Right hindlimb (tissue), 1 donor: ENCODE data around the gene CORO1C.

ENCODE experiments used
- DNase-seq: peaks from one replicate; pipeline ENCODE4 v3.0.0-alpha.2; 2018

Gene CORO1C

DNA sequence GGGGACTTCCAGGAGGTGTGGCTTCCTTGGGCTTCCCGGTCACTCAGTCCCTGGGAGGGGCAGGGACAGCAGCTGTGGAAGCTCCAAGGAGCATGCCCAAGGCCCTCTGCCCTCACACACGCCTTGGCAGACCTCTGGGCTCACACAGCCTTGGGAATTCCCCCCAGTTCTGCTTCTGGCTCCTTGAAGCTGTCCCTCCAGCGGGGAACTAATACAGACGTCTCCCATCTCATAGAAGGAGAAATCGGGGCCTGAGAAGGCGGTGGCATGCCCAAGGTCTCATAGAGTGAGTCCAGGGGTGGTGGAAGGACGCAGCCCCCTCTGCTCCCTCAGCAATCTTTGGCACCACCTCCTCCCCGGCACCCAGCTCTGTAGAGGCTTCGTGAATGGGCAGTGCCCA lies 117.8 kb downstream of the CORO1C start:
- DNase-seq, result no peak

DNA sequence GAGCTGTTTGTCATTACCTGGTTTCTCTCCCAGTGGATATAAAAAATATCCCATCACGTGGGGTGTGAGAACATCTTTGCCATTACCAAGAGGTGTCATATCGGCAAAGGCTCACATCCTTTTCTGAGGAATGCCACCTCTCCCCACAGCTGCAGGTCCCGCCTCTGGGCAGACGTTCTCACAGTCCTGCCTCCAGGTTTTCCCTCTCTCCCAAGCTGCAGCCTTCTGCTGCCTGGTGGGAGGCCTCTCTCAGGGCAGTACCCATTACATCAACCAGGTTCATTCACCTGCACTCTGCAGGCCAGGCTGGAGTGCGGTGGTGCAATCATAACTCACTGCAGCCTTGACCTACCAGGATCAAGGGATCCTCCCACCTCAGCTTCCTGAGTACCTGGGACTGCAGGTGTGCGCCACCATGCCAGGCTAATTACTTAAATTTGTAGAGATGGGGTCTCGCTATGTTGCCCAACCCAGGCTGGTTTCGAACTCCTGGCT lies 118.5 kb downstream of the CORO1C start:
- DNase-seq, result no peak

DNA sequence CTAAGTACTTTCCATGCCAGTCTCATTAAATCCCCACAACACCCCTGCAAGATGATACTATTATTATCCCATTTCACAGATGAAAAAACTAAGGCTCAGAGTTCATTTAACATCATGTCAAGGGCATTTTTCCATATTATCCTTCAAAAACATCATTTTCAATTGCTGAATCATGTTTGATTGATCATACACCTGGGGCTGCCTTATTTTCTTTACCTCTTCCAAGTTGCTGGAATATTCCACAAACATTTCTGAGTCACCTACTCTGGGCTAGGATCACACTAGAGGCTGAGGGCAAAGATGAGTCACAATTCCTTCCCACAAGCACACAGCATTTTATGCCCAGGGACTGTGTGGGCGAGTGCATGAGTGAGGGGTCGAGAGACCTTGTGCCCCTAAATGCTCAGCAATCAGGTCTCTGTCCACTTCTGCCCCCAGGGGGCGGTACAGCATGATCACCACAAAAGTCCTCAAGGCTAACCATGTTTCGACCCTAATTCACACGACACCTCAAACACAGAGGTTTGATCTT lies 119.4 kb downstream of the CORO1C start:
- DNase-seq, result no peak

DNA sequence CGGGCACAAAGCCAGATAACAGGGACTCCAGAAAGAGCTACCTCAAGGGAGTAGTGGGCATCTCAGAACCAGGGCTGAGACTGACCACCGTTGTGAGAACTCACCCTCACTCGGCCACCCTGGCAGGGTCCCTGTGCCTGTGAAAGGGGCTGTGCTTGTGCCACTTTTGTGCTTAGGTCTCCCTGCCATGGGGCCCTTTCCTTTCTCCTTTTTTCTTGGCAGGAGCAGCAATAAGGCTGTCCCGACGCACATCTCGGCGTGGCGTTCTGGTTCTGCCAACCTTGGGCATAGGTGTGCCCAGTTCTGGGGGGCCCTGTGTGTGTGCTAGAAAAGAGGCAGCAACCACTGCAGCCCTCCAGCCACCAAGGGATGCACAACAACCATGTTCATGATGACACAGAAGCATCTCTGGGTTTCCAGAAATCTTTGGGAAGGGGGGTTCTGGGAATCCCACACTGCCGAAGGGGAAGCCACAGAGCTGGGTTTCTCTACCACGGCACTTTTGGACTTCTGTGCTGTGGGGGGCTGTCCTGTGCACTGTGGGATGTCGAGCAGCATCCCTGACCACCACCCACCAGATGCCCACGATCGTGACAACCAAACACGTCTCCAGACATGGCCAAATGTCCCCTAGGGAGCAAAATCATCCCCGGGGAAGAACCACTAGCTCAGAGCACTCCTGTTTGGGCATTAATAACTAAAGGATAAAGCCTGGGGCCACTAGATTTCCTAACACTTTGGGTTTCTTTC lies 120.3 kb downstream of the CORO1C start:
- DNase-seq, result no peak

DNA sequence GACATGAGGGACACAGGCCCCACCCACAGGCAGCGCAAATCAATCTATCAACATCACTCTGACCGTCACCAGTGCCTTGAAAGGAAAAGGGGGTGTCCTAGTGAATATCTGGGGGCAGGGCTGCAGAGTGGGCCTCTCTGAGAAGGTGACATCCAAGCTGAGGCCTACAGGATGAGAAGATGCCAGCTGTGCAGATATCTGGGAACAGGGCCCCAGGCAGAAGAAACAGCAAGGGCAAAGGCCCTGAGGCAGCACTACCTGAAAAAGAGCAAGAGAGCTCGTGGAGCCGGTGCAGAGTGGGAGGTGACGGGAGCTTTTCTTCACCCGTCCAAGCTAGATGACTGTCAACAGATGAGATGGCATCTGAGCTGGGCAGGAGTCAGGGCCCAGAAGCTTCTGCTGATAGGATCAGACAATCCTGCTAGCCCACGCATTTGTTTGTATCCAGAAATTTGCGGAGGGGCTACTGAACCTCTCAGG lies 120.9 kb downstream of the CORO1C start:
- DNase-seq, result no peak

DNA sequence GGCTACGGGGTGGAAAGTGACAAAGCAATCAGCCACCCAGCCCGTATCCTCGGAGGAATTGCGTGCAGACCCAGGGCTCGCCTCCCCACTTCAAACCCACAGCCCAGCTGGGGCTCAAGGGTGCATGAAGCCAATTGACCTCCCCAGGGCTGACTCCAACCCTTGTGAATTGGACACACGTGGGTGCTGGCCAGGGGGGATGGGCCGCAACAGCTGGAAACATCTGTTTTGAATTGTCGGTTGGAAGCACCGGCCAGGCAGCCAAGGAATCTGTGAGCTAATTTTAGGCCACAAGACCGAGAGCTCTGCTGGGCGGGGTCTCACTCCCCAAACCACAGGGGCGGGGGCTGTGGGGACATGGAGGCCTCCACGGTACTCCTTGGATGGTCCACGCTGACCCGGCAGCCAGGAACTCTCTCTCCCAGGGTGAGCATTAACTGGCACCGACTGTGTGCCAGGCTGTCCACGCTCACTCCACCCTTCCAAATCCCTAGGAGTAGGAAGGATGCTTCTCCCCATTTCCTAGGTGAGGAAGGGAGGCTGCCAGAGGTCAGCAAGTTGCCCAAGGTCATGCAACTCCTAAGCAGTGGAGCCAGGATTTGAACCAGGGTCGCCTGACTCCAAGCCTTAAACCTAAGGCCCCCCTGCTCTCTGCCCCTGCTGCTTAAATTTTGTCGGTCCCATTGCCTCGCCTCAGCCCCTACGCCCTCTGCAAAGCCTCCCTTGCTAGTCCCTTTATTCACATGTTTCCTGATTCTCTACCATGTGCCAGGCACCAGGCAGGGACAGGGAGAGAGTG lies 121.6 kb downstream of the CORO1C start:
- peak; percentile 95 for DNase-seq

DNA sequence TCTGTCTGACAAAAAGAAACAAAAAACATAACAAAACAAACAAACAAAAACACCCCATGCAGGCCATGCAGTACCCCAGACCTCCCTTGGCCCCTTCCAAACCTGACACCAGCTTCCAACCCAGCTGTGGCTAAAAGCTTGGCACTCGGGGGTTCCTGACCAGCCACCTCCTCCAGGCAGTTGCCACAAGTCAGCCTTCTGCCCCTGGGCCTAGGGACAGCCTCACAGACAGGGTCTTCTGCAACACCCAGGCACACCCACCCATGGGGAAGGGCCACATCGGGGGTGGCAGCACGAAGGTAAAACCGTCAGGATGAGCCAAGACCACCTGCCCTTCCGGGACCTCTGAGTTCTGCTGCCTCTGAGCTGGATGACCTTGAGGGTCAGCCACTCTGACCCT lies 122.7 kb downstream of the CORO1C start:
- DNase-seq, result no peak

DNA sequence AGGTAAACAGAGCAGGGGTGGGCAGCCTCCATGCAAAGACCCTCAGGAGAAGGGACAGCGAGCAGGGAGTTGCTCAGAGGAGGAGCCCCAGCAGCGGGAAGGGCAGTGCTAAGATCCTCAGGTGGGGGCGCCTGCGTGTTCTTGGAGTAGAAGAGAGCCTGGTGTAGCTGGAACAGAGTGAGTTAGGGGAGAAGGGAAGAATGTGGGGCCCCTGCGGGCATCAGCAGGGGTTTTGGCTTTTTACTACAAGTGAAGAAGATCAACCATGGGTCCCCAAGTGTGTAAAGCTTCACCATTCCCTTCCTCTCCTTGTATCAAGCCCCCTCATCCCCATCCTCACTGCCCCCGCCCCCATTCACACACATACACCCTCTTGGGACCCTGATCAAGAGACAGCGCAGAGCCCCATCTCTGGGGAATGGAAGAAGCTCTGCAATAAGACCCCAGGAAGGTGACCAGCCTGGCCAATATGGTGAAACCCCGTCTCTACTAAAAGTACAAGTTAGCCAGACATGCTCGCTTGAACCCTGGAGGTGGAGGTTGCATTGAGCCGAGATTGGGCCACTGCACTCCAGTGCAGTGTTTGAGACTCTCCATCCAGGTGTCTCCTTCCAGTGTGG lies 123.2 kb downstream of the CORO1C start:
- DNase-seq, result no peak

DNA sequence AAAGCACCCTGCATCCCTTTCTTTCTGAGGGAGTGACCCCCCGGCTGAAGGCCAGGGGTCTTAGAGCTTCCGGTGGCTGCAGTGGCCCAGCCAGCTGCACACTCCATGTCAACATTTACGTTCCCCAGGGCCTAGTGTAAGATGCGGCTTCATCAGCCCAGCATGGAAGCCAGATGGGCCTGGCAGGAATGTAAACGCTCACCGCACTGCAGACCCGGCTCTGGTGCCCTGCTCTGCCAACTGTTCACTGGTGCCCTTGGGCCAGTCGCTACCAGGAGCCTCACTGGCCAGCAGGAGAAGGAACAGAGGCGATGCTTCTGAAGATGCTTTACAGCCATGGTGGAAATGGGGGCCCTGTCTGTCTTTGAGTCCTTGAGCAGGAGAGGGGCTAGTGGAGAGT lies 124.8 kb downstream of the CORO1C start:
- DNase-seq, result no peak

DNA sequence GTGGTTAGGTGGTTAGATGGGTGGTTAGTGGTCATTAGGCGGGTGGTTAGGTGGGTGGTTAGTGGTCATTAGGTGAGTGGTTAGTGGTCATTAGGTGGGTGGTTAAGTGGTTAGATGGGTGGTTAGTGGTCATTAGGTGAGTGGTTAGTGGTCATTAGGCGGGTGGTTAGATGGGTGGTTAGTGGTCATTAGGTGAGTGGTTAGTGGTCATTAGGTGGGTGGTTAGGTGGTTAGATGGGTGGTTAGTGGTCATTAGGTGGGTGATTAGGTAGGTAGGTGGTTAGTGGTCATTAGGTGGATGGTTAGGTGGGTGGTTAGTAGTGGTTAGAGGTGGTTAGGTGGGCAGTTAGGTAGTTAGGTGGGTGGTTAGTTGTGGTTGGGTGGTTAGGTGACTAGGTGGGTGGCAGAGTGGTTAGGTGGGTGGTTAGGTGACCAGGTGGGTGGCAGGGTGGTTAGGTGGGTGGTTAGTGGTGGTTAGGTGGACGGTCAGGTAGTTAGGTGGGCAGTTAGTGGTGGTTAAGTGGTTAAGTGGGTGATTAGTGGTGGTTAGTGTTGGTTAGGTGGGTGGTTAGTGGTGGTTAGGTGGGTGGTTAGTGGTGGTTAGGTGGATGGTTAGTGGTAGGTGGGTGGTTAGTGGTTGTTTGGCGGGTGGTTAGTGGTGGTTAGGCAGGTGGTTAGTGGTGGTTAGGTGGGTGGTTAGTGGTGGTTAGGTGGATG lies 125.5 kb downstream of the CORO1C start:
- no peak for DNase-seq

DNA sequence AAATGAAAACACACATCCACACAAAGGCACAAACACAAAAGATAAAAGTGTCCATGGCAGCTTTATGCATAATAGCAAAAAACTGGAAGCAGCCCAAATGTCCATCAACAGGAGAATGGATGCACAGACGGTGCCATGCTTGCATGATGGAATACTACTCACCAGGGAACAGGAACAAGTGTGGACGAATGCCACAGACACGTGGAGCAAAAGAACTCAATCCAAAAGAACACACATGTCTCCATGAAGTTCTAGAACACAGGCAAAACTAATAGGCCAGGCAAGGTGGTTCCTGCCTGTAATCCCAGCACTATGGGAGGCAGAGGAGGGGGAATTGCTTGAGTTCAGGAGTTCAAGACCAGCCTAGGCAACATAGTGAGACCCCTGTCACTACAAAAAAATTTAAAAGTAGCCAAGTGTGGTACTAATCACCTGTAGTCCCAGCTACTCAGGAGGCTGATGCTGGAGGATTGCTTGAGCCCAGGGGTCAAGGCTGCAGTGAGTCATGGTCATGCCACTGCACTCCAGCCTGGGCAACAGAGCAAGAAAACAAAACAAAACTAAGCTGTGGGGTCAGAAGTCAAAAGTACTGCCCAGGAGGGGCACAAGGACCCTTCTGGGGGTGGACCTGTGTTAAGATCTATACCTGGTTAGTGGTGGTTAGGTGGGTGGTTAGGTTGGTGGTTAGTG lies 126.2 kb downstream of the CORO1C start:
- no peak for DNase-seq

DNA sequence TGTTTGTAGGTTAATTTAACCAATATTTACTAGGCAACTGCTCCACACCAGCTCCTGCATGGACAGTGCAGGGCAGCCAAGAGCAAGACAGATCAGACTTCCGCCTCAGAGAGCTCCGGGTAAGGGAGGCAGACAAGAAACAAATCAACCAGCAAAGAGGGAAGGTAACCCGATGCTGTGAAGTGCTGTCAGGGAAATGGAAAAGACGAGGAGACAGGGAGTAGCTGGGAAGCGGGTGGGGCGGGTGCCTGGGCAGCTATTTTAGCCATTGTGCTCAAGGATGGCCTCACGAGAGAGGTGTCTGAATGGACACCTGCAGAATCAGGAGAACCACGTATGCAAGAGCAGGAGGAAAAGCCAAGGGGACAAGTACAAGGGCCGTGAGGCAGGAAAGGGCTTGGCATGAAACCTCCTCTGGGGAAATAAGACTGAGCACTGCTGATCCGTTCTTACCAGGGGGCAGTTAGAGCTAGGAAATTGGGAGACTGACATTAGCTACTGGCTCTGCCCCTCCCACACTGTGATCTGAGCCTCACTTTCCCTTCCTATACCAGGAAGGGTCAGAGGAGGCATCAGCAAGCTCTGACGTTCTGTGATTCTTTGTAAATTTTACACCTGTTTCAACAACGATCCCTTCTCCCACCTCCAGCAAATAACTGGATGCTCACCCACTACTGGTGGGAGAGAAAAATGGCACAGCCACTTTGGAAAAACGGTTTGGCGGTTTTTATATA lies 126.9 kb downstream of the CORO1C start:
- DNase-seq, result no peak

DNA sequence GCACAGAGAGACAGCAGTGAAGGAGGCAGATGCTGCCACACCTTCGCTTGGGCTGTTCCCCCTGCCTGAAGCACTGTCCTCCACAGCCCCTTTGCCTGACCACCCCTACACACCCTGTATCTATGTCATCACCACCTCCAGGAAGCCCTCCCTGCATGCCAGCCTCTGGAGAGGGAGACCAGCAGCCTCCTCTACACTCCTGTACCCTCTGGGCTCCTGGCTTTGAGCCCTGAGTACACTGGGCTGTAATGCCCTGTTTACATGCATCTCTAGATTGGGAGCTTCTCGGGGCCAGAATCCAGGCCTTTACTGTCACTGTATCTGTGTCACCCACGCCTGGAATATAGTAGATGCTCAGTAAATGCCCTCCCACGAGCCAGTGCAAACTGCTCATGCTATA lies 127.6 kb downstream of the CORO1C start:
- DNase-seq, result no peak

DNA sequence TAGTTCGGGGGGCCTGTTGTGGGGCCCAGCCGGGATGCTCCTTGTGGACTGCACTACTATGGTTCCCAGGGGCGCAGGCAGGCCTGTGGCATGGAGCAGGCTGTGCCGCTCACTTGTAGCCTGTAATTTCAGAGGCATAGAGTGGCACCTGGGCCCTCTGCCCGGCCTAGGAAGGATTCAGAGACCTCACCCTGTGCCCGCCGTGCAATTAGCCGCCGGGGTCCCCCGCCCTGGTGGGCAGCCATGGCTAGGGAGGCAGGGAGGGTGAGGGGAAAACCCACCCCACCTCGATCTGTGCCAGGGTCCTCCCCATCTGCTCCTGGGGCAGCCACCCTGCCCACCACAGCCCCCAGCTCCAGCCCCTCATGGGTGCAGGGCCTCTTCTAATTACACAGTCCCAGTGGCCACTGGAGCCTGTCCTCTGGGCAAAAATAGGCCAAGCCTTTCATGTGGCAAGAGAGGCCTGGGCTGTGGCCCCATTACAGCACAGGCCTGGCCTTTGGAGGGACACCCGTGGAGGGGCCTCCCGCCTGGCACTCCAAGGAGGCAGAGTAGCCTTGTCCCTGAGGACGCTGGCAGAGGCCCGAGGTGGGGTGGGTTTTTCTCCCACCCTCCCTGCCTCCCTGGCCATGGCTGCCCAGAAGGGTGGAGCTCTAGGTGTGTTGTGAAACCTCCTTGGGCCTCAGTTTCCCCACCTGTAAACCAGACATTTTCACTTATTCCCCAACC lies 128.2 kb downstream of the CORO1C start:
- no peak for DNase-seq

DNA sequence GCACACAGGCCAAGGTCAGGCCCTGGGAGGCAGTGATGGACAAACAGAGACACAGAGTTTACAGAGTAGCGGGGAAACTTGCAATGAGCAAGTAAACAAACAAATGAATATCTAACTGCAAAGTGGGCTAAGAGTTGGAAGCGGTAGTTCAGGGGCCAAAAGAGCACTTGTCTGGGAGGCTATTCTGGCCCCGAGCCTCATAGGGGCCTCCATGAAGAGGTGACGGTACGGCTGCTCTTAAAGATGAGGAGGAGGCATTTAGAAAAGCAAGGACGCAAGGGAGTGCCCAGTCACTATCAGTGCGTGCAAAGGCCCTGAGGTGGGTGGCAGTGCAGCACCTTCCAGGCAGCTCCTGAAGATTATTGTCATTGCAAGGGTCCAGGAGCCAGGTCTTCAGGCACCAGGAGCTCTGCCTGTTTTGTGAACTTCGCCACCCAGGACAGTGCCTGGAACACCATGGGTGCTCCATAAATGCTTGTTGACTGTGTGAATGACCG lies 129.1 kb downstream of the CORO1C start:
- DNase-seq, result no peak

DNA sequence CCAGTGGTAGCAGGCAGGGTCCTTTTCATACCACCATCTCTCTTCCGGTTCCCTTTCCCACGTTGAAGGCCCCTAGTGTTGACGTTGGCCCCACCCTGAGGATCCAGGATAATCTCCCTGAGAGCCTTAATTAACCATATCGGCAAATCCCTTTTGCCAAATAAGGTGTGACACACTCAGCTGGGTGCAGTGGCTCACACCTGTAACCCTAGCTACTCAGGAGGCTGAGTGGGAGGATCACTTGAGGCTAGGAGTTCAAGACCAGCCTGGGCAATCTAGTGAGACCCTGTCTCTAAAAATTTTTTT lies 130.7 kb downstream of the CORO1C start:
- no peak for DNase-seq

DNA sequence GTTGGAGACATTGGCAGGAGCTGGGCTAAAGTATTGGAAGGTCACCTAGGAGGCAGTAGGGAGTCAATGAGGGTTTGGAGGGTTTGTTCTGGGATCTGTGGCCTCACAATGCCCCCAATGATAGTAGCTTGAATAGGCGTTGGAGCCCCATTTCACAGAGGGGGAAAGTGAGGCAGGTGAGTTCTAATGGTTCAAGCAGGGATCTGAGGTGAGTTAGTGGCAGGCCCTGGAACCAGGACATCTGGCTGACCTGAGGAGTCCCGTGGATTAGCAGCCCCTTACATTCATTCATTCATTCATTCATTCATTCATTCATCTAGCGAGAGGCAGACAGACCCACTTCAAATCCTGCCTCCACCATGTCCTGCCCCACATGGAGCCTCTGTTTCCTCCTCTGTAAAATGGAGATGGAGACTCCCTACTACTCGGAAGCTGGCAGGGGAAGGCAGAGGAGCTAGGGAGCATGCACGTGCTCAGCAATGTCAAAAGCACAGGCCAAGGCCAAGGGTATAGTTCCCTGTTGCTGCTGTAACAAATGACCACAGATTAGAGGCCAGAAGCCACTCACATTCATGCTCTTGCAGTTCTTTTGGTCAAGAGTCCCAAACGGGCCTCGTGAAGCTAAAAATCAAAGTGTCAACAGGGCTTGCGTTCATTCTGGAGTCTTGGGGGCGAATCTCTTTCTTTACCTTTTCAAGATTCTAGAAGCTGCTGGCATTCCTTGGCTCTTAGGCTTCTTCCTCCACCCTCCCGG lies 131.2 kb downstream of the CORO1C start:
- DNase-seq, result no peak

DNA sequence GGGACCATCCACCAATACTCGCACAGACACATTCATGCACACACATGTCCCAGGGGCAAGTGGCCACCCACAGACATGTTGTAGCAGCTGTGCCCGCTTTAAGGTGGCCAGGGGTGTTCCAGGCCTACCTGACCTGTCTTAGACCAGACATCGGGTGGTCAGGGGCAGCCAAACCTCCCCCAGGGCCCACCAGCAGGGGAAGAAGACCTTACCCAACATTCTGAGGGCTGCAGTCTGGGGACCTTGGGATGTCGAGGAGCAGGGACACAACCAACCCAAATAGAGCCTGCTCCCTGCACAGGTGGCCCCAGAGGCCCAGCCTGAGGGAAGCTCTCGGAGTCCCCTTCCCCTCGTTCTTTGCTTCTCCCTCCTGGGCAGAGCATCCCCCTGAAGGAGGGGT lies 131.8 kb downstream of the CORO1C start:
- DNase-seq, result no peak

DNA sequence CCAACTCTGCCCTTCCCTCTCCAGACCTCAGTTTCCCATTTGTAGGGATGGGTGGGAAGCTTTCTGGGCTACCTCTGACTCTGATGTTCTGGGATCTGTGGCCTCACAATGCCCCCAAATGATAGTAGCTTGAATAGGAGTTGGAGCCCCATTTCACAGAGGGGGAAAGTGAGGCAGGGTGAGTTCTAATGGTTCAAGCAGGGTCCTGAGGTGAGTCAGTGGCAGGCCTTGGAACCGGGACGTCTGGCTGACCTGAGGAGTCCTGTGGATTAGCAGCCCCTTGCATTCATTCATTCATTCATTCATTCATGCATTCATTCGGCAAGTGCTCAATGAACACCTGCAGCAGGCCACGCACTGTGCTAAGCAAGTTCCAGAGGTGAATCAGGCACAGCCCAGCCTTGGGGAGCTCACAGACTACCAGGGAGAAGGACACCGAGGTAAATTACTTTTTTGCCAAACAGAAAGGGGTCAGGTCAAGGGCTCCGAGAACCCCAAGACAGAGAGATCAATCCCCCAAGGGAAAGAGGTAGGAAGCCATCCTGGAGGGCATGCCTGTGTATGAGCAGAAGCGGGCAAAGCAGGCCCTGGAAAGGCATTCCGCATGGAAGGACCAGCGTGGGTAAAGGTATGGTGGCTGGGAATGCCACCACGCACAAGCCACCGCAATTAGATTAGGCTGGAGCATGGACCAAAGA lies 132.6 kb downstream of the CORO1C start:
- no peak for DNase-seq
